ACC112 (cell line): ENCODE results near the gene GCNT2.
"Not testable (repeated sequence)": the region's sequence is repeated elsewhere in the genome, so short reads cannot be mapped to it uniquely, and the experiment has no call there.

Experiments used
- H2AFZ ChIP-seq: fragments of 200-600 bp; sonication (generic); one replicate; pipeline ENCODE4 v1.6.0; 2017; ENCODE audit warnings: antibody characterized with exemption, low read length; ENCODE audit not compliant: unreplicated experiment
- H3K27ac ChIP-seq: fragments of 200-600 bp; sonication (generic); 2 replicates; pipeline ENCODE4 v1.5.1; 2014; ENCODE audit warnings: low read depth, mild to moderate bottlenecking, antibody characterized with exemption, low read length, moderate library complexity
- H3K27me3 ChIP-seq: fragments of 200-600 bp; sonication (generic); 2 replicates; pipeline ENCODE4 v1.6.1; 2014; ENCODE audit warnings: mild to moderate bottlenecking, antibody characterized with exemption, low read length, moderate library complexity, mixed read lengths; ENCODE audit not compliant: insufficient read depth
- H3K36me3 ChIP-seq: fragments of 200-600 bp; sonication (generic); 2 replicates; pipeline ENCODE4 v1.6.1; 2016; ENCODE audit warnings: mild to moderate bottlenecking, antibody characterized with exemption, low read length, moderate library complexity, mixed read lengths; ENCODE audit not compliant: insufficient read depth
- H3K4me1 ChIP-seq: fragments of 200-600 bp; sonication (generic); one replicate; pipeline ENCODE4 v1.6.1; 2016; ENCODE audit warnings: low read length, mixed read lengths; ENCODE audit not compliant: insufficient read depth, unreplicated experiment, control insufficient read depth
- H3K4me3 ChIP-seq: fragments of 200-600 bp; sonication (generic); 2 replicates; pipeline ENCODE4 v1.5.1; 2014; ENCODE audit warnings: mild to moderate bottlenecking, low read depth, low read length
- H3K79me2 ChIP-seq: fragments of 200-600 bp; sonication (generic); one replicate; pipeline ENCODE4 v1.6.0; 2016; ENCODE audit warnings: low read length; ENCODE audit not compliant: control insufficient read depth, unreplicated experiment, insufficient read depth

GCNT2 gene

DNA sequence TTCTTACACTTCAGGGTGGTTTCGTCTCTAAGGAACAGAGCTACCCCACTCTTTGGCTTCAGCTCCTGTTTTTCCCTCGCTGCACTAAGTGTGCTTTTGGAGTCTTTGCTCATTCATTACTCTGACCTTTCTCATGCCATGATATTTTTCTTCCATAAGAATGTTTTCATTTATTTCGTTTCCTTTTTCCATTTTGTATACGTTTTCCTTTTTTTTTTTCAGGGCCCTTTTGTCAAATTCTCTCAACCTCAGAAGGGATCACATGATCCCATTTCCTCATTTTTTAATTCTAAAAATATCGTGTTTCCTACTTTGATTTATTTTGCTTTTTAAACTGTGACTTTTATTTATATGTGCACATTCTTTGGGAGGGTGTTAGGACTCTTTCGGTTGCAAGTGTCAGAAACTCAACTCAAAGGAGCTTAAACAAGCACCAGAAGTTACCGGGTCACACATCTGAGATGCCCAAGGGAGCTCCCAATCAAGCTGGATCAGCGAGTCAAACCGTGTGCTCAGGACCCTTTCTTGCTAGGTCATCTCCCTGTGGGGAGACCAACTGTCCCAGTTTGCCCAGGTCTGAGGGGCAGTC lies 40.6 kb downstream of the GCNT2 start:
- no peak overlapping the region for H3K4me3 ChIP-seq
- H3K36me3 ChIP-seq, result no peaks in the 10 kb centered on the region
- H3K27me3 ChIP-seq, result peaks cover 49% of the 10 kb centered on the region
- no peak overlapping the region for H2AFZ ChIP-seq
- no peaks in the 10 kb centered on the region for H3K79me2 ChIP-seq
- no peak overlapping the region for H3K27ac ChIP-seq
- no peaks in the 10 kb centered on the region for H3K4me1 ChIP-seq

- H3K79me2 ChIP-seq, result no peaks in the 10 kb centered on the region
- no peak overlapping the region for H3K27ac ChIP-seq
- no peak overlapping the region for H2AFZ ChIP-seq
- H3K36me3 ChIP-seq, result no peaks in the 10 kb centered on the region
- H3K4me3 ChIP-seq, result no peak overlapping the region
- peaks cover 32% of the 10 kb centered on the region; the same call in 1 of the 2 replicates for H3K27me3 ChIP-seq
- H3K4me1 ChIP-seq, result no peaks in the 10 kb centered on the region
These were observed 44.0 kb downstream of the GCNT2 start for GRCh38 chr6:10564975-10565673.

DNA sequence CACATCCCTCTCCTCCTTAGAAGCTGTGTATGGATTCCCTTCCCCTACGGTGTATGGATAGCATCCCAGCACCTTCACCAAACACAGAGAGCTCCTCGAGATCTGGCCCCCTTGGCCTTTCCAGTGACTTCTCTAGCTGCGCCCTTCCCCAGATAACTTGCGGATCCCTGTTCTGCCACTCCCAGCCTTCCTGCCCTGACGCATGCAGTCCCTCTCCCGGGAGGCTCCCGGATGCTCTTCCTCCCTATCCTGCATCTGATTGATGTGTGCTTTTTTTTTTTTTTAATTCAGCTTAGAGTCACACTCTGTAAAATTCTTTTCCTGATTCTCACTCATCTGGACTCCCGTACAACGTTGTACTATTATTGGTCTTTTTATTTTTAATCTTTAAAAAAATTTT lies 44.8 kb downstream of the GCNT2 start:
- peaks cover 32% of the 10 kb centered on the region for H3K27me3 ChIP-seq
- H3K27ac ChIP-seq, result no peak overlapping the region
- H3K36me3 ChIP-seq, result no peaks in the 10 kb centered on the region
- no peak overlapping the region for H3K4me3 ChIP-seq
- H3K79me2 ChIP-seq, result no peaks in the 10 kb centered on the region
- H3K4me1 ChIP-seq, result no peaks in the 10 kb centered on the region
- no peak overlapping the region for H2AFZ ChIP-seq

- H3K36me3 ChIP-seq, result no peaks in the 10 kb centered on the region
- no peak overlapping the region for H3K27ac ChIP-seq
- H3K79me2 ChIP-seq, result no peaks in the 10 kb centered on the region
- no peaks in the 10 kb centered on the region for H3K4me1 ChIP-seq
- no peak overlapping the region for H2AFZ ChIP-seq
- H3K4me3 ChIP-seq, result no peak overlapping the region
- H3K27me3 ChIP-seq, result peaks cover 26% of the 10 kb centered on the region
These were observed 46.3 kb downstream of the GCNT2 start for GRCh38 chr6:10567256-10568026.

DNA sequence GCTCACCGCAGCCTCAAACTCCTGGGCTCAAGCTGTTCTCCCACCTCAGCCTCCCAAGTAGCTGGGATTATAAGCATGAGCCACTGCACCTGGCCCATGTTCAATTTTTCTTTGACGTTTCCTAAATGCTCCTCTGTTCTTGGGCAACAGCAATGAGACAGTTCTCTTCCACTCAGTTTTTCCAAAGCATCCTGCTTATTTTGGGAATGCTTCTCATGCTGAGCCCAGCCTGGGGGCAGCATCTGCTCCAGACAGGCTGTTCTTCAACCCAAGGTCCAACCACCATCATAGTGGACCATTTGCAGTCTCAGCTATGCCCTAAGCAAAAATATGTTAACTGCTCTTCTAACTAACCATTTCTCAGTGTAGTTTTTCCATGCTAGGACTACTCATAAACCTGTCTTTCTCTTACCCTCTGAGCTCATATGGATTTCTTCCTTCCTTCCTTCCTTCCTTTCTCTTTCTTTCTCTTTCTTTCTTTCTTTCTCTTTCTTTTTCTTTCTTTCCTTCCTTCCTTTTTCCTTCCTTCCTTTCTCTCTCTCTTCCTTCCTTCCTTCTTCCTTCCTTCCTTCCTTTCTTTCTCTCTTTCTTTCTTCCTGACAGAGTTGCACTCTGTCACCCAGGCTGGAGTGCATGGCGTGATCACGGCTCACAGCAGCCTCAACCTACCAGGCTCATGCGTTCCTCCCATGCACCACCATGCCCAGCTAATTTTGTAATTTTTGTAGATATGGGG lies 48.4 kb downstream of the GCNT2 start:
- no peaks in the 10 kb centered on the region for H3K36me3 ChIP-seq
- H2AFZ ChIP-seq, result no peak overlapping the region
- H3K79me2 ChIP-seq, result no peaks in the 10 kb centered on the region
- H3K4me1 ChIP-seq, result no peaks in the 10 kb centered on the region
- no peak overlapping the region for H3K4me3 ChIP-seq
- no peak overlapping the region for H3K27ac ChIP-seq
- peaks cover 38% of the 10 kb centered on the region for H3K27me3 ChIP-seq

- not testable (repeated sequence) for H3K79me2 ChIP-seq, H3K4me3 ChIP-seq, H3K36me3 ChIP-seq, H2AFZ ChIP-seq, H3K27ac ChIP-seq, H3K4me1 ChIP-seq
- H3K27me3 ChIP-seq, result peaks cover 24% of the 10 kb centered on the region
These were observed 54.4 kb downstream of the GCNT2 start for GRCh38 chr6:10575519-10575918.

- no peaks in the 10 kb centered on the region for H3K4me1 ChIP-seq
- H3K4me3 ChIP-seq, result no peak overlapping the region
- H3K36me3 ChIP-seq, result no peaks in the 10 kb centered on the region
- H2AFZ ChIP-seq, result no peak overlapping the region
- no peak overlapping the region for H3K27ac ChIP-seq
- peaks cover 19% of the 10 kb centered on the region for H3K27me3 ChIP-seq
- no peaks in the 10 kb centered on the region for H3K79me2 ChIP-seq
These were observed 55.1 kb downstream of the GCNT2 start for GRCh38 chr6:10576226-10576625.

GRCh38 chr6:10577112-10577511 lies 56.0 kb downstream of the GCNT2 start:
- no peaks in the 10 kb centered on the region for H3K79me2 ChIP-seq
- H3K4me3 ChIP-seq, result no peak overlapping the region
- no peak overlapping the region for H2AFZ ChIP-seq
- H3K4me1 ChIP-seq, result no peaks in the 10 kb centered on the region
- no peak overlapping the region for H3K27ac ChIP-seq
- peaks cover 19% of the 10 kb centered on the region for H3K27me3 ChIP-seq
- H3K36me3 ChIP-seq, result no peaks in the 10 kb centered on the region

DNA sequence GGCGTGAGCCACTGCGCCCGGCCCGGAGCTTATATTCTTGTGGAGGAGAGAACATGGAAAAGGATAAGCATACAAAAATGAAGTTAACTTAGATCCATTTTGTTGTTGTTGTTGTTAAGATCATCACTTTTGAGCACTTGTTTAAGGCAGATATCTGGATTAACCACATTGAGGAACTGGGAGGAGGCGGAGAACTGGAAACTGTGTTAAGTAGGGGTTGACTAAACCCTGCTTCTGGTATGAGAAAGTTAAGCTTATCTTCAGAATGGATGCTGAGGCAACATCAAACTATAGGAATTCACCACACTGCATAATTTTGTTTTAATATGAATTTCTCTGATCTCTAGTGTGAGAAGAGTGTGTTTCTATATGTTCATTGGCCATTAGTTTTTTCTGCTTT lies 57.6 kb downstream of the GCNT2 start:
- no peaks in the 10 kb centered on the region for H3K79me2 ChIP-seq
- no peak overlapping the region for H3K27ac ChIP-seq
- H3K4me3 ChIP-seq, result no peak overlapping the region
- H3K4me1 ChIP-seq, result no peaks in the 10 kb centered on the region
- no peak overlapping the region for H2AFZ ChIP-seq
- H3K36me3 ChIP-seq, result no peaks in the 10 kb centered on the region
- H3K27me3 ChIP-seq, result peaks cover 19% of the 10 kb centered on the region

- no peak overlapping the region for H2AFZ ChIP-seq
- H3K4me1 ChIP-seq, result no peaks in the 10 kb centered on the region
- no peak overlapping the region for H3K27ac ChIP-seq
- peaks cover 10% of the 10 kb centered on the region for H3K27me3 ChIP-seq
- no peaks in the 10 kb centered on the region for H3K36me3 ChIP-seq
- H3K4me3 ChIP-seq, result no peak overlapping the region
- no peaks in the 10 kb centered on the region for H3K79me2 ChIP-seq
These were observed 58.7 kb downstream of the GCNT2 start for GRCh38 chr6:10579803-10580202.
